Keratinocyte (primary cell): Measurements from ENCODE around the gene NTN1.

ENCODE experiments used
- EZH2 ChIP-seq: IDR thresholded peaks from one replicate; pipeline ENCODE4 v1.6.1; 2012; ENCODE audit warnings: inconsistent platforms, mild to moderate bottlenecking, low read length, moderate library complexity
- TF ChIP-seq, protein P1 (sequence below), 3 experiments: IDR thresholded peaks in 1 of 3; conservative IDR thresholded peaks in 1 of 3; optimal IDR thresholded peaks in 1 of 3; 2 replicates in 2 of 3; 3 replicates in 1 of 3; pipeline versions ENCODE3 to v1.5.1; 2011; ENCODE audit warnings: low read length in 3 of 3, mild to moderate bottlenecking in 3 of 3, moderate library complexity in 2 of 3, control low read depth in 1 of 3, inconsistent platforms in 1 of 3; ENCODE audit not compliant: insufficient read depth in 2 of 3; ENCODE audit errors: extremely low read depth in 1 of 3

- TF ChIP-seq, protein P1, sequence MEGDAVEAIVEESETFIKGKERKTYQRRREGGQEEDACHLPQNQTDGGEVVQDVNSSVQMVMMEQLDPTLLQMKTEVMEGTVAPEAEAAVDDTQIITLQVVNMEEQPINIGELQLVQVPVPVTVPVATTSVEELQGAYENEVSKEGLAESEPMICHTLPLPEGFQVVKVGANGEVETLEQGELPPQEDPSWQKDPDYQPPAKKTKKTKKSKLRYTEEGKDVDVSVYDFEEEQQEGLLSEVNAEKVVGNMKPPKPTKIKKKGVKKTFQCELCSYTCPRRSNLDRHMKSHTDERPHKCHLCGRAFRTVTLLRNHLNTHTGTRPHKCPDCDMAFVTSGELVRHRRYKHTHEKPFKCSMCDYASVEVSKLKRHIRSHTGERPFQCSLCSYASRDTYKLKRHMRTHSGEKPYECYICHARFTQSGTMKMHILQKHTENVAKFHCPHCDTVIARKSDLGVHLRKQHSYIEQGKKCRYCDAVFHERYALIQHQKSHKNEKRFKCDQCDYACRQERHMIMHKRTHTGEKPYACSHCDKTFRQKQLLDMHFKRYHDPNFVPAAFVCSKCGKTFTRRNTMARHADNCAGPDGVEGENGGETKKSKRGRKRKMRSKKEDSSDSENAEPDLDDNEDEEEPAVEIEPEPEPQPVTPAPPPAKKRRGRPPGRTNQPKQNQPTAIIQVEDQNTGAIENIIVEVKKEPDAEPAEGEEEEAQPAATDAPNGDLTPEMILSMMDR (optimal IDR thresholded peaks at IDR 0.05 in 1 of 3, IDR thresholded peaks at IDR 0.05 in 1 of 3, conservative IDR thresholded peaks at IDR 0.05 in 1 of 3; ENCODE audit: extremely low read depth in 1 of 3, insufficient read depth in 2 of 3, low read length in 3 of 3): no peak
- no peak for TF ChIP-seq EZH2
These were observed 86.8 kb downstream of the NTN1 start for GRCh38 chr17:9108146-9108545.
